Neural cell (in vitro differentiated cells): ENCODE measurements around the gene PRKG1. TPM values are rescaled to one million over a fixed set of nuclear protein-coding genes. Genes with fewer than 3 reads are reported as not detected.

ENCODE experiments used
- H2AFZ ChIP-seq: fragments of 200-600, 300-800 bp; sonication (generic), shearing (Covaris generic); 2 replicates; pipeline ENCODE4 v1.6.0; 2014; ENCODE audit warnings: low read depth, mild to moderate bottlenecking, antibody characterized with exemption, low read length, moderate library complexity
- H3F3A ChIP-seq: fragments of 200-600 bp; shearing (Covaris generic); 2 replicates; pipeline ENCODE4 v1.6.1; 2016; ENCODE audit warnings: mild to moderate bottlenecking, moderate library complexity, mixed read lengths, antibody characterized with exemption, low read length; ENCODE audit not compliant: insufficient read depth, poor library complexity, severe bottlenecking
- H3K27ac ChIP-seq: fragments of 200-600, 300-800 bp; sonication (generic), shearing (Covaris generic); 2 replicates; pipeline ENCODE4 v1.5.1; 2014; ENCODE audit warnings: mild to moderate bottlenecking, low read length, moderate library complexity
- H3K27me3 ChIP-seq: fragments of 300-800, 200-600 bp; sonication (generic), shearing (Covaris generic); 2 replicates; pipeline ENCODE4 v1.6.0; 2014; ENCODE audit warnings: mild to moderate bottlenecking, low read depth, low read length, moderate library complexity; ENCODE audit not compliant: insufficient read depth
- H3K36me3 ChIP-seq: fragments of 300-800, 200-600 bp; sonication (generic), shearing (Covaris generic); 2 replicates; pipeline ENCODE4 v1.5.1; 2014; ENCODE audit warnings: mild to moderate bottlenecking, antibody characterized with exemption, low read length, moderate library complexity; ENCODE audit not compliant: insufficient read depth
- H3K4me2 ChIP-seq: fragments of 300-800, 200-600 bp; sonication (generic), shearing (Covaris generic); 2 replicates; pipeline ENCODE4 v1.6.0; 2014; ENCODE audit warnings: mild to moderate bottlenecking, low read length
- H3K4me3 ChIP-seq: fragments of 300-800, 200-600 bp; sonication (generic), shearing (Covaris generic); 2 replicates; pipeline ENCODE4 v1.5.1; 2014; ENCODE audit warnings: mild to moderate bottlenecking, low read length, moderate library complexity
- H3K79me2 ChIP-seq: fragments of 200-600 bp; shearing (Covaris generic); replicated peaks from 2 replicates; pipeline ENCODE4 v1.6.0; 2014; ENCODE audit warnings: mild to moderate bottlenecking, low read length, moderate library complexity; ENCODE audit not compliant: insufficient read depth
- H3K9ac ChIP-seq: fragments of 300-800, 200-600 bp; sonication (generic), shearing (Covaris generic); 2 replicates; pipeline ENCODE4 v1.6.1; 2016; ENCODE audit warnings: mild to moderate bottlenecking, low read length, mixed read lengths
- H3K9me2 ChIP-seq: fragments of 200-600 bp; shearing (Covaris generic); 2 replicates; pipeline ENCODE4 v1.6.1; 2016; ENCODE audit warnings: mild to moderate bottlenecking, low read length, mixed read lengths; ENCODE audit not compliant: insufficient read depth
- H3K9me3 ChIP-seq: fragments of 200-600, 300-800 bp; sonication (generic), shearing (Covaris generic); 2 replicates; pipeline ENCODE4 v1.6.1; 2016; ENCODE audit warnings: mild to moderate bottlenecking, mixed run types, low read length, moderate library complexity, mixed read lengths
- H4K20me1 ChIP-seq: fragments of 200-600 bp; shearing (Covaris generic); 2 replicates; pipeline ENCODE4 v1.6.1; 2016; ENCODE audit warnings: mild to moderate bottlenecking, mixed run types; ENCODE audit not compliant: insufficient read depth
- EP300 ChIP-seq: fragments of 450-650 bp; conservative IDR thresholded peaks from 2 replicates; pipeline ENCODE4 v1.6.1; 2014; ENCODE audit warnings: antibody characterized with exemption, mild to moderate bottlenecking, moderate library complexity; ENCODE audit not compliant: poor library complexity, severe bottlenecking
- EZH2 ChIP-seq: fragments of 200-600, 300-800 bp; shearing (Covaris generic), sonication (generic); IDR thresholded peaks from 2 replicates; pipeline ENCODE4 v1.6.1; 2014; ENCODE audit warnings: antibody characterized with exemption, low read length, borderline replicate concordance, mild to moderate bottlenecking; ENCODE audit not compliant: insufficient read depth, poor library complexity, severe bottlenecking
- MXI1 ChIP-seq: fragments of 450-650 bp; conservative IDR thresholded peaks from 2 replicates; pipeline ENCODE4 v1.6.1; 2014; ENCODE audit warnings: antibody characterized with exemption, mild to moderate bottlenecking; ENCODE audit not compliant: poor library complexity, severe bottlenecking
- POLR2AphosphoS5 ChIP-seq: IDR thresholded peaks from 2 replicates; pipeline ENCODE4 v1.6.1; 2012
- RAD21 ChIP-seq: fragments of 450-650 bp; conservative IDR thresholded peaks from 2 replicates; pipeline ENCODE4 v1.6.1; 2014; ENCODE audit warnings: antibody characterized with exemption, mild to moderate bottlenecking, moderate library complexity
- SMC3 ChIP-seq: fragments of 450-650 bp; conservative IDR thresholded peaks from 2 replicates; pipeline ENCODE4 v1.6.1; 2014; ENCODE audit warnings: antibody characterized with exemption, mild to moderate bottlenecking, moderate library complexity; ENCODE audit not compliant: poor library complexity
- TAF1 ChIP-seq: IDR thresholded peaks from 2 replicates; pipeline ENCODE4 v1.6.1; 2012; ENCODE audit warnings: low read depth
- polyA plus RNA-seq: library from polyadenylated mRNA; depleted of rRNA; stranded (reverse); fragments of >200 nt; gene quantifications from 2 replicates; pipeline ENCODE4 v1.2.3, GENCODE V29; 2014
- TF ChIP-seq, protein P1 (sequence below): fragments of 450-650 bp; IDR thresholded peaks from 2 replicates; pipeline ENCODE4 v1.5.1; 2014; ENCODE audit warnings: antibody characterized with exemption, mild to moderate bottlenecking, moderate library complexity; ENCODE audit not compliant: poor library complexity, severe bottlenecking
- TF ChIP-seq, protein P2 (sequence below): IDR thresholded peaks from 2 replicates; pipeline ENCODE4 v1.6.1; 2012; ENCODE audit warnings: borderline replicate concordance

PRKG1 gene
- polyA plus RNA-seq, 1 donor from 2014 or later: 2.2 TPM

GRCh38 chr10:51583976-51584375, 509.7 kb downstream of the PRKG1 start:
- H3K4me2 ChIP-seq: no peak overlapping the region
- H3K4me3 ChIP-seq: no peak overlapping the region
- no peaks in the 10 kb centered on the region for H4K20me1 ChIP-seq
- H3K36me3 ChIP-seq: no peaks in the 10 kb centered on the region
- H3K27ac ChIP-seq: no peak overlapping the region
- H3F3A ChIP-seq: no peaks in the 10 kb centered on the region
- H3K9me2 ChIP-seq: no peaks in the 10 kb centered on the region
- H3K27me3 ChIP-seq: no peaks in the 10 kb centered on the region
- TF ChIP-seq SMC3 (no peak), MXI1 (no peak), EZH2 (no peak), EP300 (no peak), RAD21 (no peak), TAF1 (no peak)
- TF ChIP-seq, protein P1, sequence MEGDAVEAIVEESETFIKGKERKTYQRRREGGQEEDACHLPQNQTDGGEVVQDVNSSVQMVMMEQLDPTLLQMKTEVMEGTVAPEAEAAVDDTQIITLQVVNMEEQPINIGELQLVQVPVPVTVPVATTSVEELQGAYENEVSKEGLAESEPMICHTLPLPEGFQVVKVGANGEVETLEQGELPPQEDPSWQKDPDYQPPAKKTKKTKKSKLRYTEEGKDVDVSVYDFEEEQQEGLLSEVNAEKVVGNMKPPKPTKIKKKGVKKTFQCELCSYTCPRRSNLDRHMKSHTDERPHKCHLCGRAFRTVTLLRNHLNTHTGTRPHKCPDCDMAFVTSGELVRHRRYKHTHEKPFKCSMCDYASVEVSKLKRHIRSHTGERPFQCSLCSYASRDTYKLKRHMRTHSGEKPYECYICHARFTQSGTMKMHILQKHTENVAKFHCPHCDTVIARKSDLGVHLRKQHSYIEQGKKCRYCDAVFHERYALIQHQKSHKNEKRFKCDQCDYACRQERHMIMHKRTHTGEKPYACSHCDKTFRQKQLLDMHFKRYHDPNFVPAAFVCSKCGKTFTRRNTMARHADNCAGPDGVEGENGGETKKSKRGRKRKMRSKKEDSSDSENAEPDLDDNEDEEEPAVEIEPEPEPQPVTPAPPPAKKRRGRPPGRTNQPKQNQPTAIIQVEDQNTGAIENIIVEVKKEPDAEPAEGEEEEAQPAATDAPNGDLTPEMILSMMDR: no peak
- TF ChIP-seq, protein P2, sequence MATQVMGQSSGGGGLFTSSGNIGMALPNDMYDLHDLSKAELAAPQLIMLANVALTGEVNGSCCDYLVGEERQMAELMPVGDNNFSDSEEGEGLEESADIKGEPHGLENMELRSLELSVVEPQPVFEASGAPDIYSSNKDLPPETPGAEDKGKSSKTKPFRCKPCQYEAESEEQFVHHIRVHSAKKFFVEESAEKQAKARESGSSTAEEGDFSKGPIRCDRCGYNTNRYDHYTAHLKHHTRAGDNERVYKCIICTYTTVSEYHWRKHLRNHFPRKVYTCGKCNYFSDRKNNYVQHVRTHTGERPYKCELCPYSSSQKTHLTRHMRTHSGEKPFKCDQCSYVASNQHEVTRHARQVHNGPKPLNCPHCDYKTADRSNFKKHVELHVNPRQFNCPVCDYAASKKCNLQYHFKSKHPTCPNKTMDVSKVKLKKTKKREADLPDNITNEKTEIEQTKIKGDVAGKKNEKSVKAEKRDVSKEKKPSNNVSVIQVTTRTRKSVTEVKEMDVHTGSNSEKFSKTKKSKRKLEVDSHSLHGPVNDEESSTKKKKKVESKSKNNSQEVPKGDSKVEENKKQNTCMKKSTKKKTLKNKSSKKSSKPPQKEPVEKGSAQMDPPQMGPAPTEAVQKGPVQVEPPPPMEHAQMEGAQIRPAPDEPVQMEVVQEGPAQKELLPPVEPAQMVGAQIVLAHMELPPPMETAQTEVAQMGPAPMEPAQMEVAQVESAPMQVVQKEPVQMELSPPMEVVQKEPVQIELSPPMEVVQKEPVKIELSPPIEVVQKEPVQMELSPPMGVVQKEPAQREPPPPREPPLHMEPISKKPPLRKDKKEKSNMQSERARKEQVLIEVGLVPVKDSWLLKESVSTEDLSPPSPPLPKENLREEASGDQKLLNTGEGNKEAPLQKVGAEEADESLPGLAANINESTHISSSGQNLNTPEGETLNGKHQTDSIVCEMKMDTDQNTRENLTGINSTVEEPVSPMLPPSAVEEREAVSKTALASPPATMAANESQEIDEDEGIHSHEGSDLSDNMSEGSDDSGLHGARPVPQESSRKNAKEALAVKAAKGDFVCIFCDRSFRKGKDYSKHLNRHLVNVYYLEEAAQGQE: no peak
- H2AFZ ChIP-seq: no peak overlapping the region
- no peak overlapping the region for H3K9ac ChIP-seq
- no peaks in the 10 kb centered on the region for H3K9me3 ChIP-seq
- no peaks in the 10 kb centered on the region for H3K79me2 ChIP-seq

- H3K9ac ChIP-seq: no peak overlapping the region
- TF ChIP-seq POLR2AphosphoS5 (no peak), TAF1 (no peak), MXI1 (no peak), RAD21 (no peak), EZH2 (no peak), SMC3 (no peak), EP300 (no peak)
- TF ChIP-seq, protein P1: no peak
- TF ChIP-seq, protein P2: no peak
These were observed 511.5 kb downstream of the PRKG1 start for GRCh38 chr10:51585742-51586141.

More at GRCh38 chr10:51585742-51586141, 511.5 kb downstream of the PRKG1 start:
- H3K9me3 ChIP-seq: no peaks in the 10 kb centered on the region
- H3K36me3 ChIP-seq: no peaks in the 10 kb centered on the region
- no peaks in the 10 kb centered on the region for H3K27me3 ChIP-seq
- no peaks in the 10 kb centered on the region for H3K9me2 ChIP-seq
- H3K4me3 ChIP-seq: no peak overlapping the region
- no peaks in the 10 kb centered on the region for H4K20me1 ChIP-seq
- no peak overlapping the region for H3K4me2 ChIP-seq
- no peak overlapping the region for H2AFZ ChIP-seq
- no peak overlapping the region for H3K27ac ChIP-seq
- no peaks in the 10 kb centered on the region for H3K79me2 ChIP-seq
- no peaks in the 10 kb centered on the region for H3F3A ChIP-seq
